CD4-positive, alpha-beta T cell treated with Interleukin-4 for 4 hours (primary cell): ENCODE data around the gene ZSCAN21.

ENCODE experiments used
- DNase-seq: peaks from one replicate; pipeline ENCODE4 v3.0.0-alpha.2; 2020

ZSCAN21 gene

GRCh38 chr7:100079024-100079560 is 29.5 kb downstream of the ZSCAN21 start:
- DNase-seq = no peak

GRCh38 chr7:100080907-100081534 is 31.4 kb downstream of the ZSCAN21 start:
- no peak for DNase-seq

- peak; percentile 99 for DNase-seq
Measured at GRCh38 chr7:100081535-100082102, 32.0 kb downstream of the ZSCAN21 start, which contains the start of gene ZNF3. ZNF3 (minus strand) TSS chr7:100081723; CDS start chr7:100077357, 4,366 bp downstream.

- DNase-seq = no peak
Measured at GRCh38 chr7:100082978-100083377, 33.4 kb downstream of the ZSCAN21 start.

GRCh38 chr7:100085515-100085914 is 35.9 kb downstream of the ZSCAN21 start:
- DNase-seq = no peak

GRCh38 chr7:100087055-100087750 is 37.6 kb downstream of the ZSCAN21 start:
- DNase-seq = no peak

- DNase-seq = no peak
Measured at GRCh38 chr7:100088095-100088620, 38.6 kb downstream of the ZSCAN21 start.

- DNase-seq = peak; percentile 79
Measured at GRCh38 chr7:100088621-100089457, 39.3 kb downstream of the ZSCAN21 start, which contains the start of gene COPS6. COPS6 (plus strand) TSS chr7:100088969; CDS start chr7:100088991, 22 bp downstream.

- no peak for DNase-seq
Measured at GRCh38 chr7:100089458-100090196, 40.1 kb downstream of the ZSCAN21 start.

- no peak for DNase-seq
Measured at GRCh38 chr7:100090527-100091410, 41.2 kb downstream of the ZSCAN21 start.

GRCh38 chr7:100091411-100092181 is 42.0 kb downstream of the ZSCAN21 start:
- DNase-seq = no peak

- DNase-seq = no peak
Measured at GRCh38 chr7:100093054-100093453, 43.5 kb downstream of the ZSCAN21 start.

- DNase-seq = no peak
Measured at GRCh38 chr7:100093498-100093897, 43.9 kb downstream of the ZSCAN21 start.

- no peak for DNase-seq
Measured at GRCh38 chr7:100093925-100094486, 44.4 kb downstream of the ZSCAN21 start.

- DNase-seq = no peak
Measured at GRCh38 chr7:100095289-100095688, 45.7 kb downstream of the ZSCAN21 start.

- DNase-seq = no peak
Measured at GRCh38 chr7:100095704-100096103, 46.1 kb downstream of the ZSCAN21 start.

- DNase-seq = no peak
Measured at GRCh38 chr7:100098913-100099312, 49.3 kb downstream of the ZSCAN21 start.

- DNase-seq = no peak
Measured at GRCh38 chr7:100099452-100099851, 49.9 kb downstream of the ZSCAN21 start.

GRCh38 chr7:100100420-100101015 is 50.9 kb downstream of the ZSCAN21 start:
- DNase-seq = peak; percentile 83
